Keratinocyte (primary cell): ENCODE measurements around the gene TSPAN7. TPM values are rescaled to one million over a fixed set of nuclear protein-coding genes. Genes with fewer than 3 reads are reported as not detected.

Source experiments
- DNase-seq: peaks from one replicate; pipeline ENCODE4 v3.0.0-alpha.2; 2011; ENCODE audit warnings: low read depth, missing footprints, low spot score
- FAIRE-seq: peaks from 2 replicates; lab custom pipeline; 2011; peaks lifted over from hg19 to GRCh38; lab: Jason Lieb, UNC
- H2AFZ ChIP-seq: 2 replicates; pipeline ENCODE4 v1.6.0; 2012; ENCODE audit warnings: low read length, control low read depth, inconsistent platforms; ENCODE audit not compliant: control insufficient read depth
- H3K27ac ChIP-seq: 2 replicates; pipeline ENCODE4 v1.5.1; 2011; ENCODE audit warnings: low read length; ENCODE audit not compliant: control insufficient read depth, insufficient read depth
- H3K27me3 ChIP-seq: 3 replicates; pipeline ENCODE4 v1.6.0; 2011; ENCODE audit warnings: low read length; ENCODE audit not compliant: control insufficient read depth, insufficient read depth; ENCODE audit errors: extremely low read depth
- H3K36me3 ChIP-seq, 2 experiments: 2 replicates in 1 of 2; 3 replicates in 1 of 2; pipeline ENCODE4 v1.5.1; 2011; ENCODE audit warnings: low read length in 2 of 2, mild to moderate bottlenecking in 1 of 2; ENCODE audit not compliant: control insufficient read depth in 2 of 2, insufficient read depth in 2 of 2; ENCODE audit errors: extremely low read depth in 1 of 2
- H3K4me1 ChIP-seq: 3 replicates; pipeline ENCODE4 v1.5.1; 2011; ENCODE audit warnings: low read length; ENCODE audit not compliant: control insufficient read depth, insufficient read depth; ENCODE audit errors: extremely low read depth
- H3K4me2 ChIP-seq: 3 replicates; pipeline ENCODE4 v1.6.0; 2011; ENCODE audit warnings: low read depth, low read length; ENCODE audit not compliant: control insufficient read depth, insufficient read depth; ENCODE audit errors: extremely low read depth
- H3K4me3 ChIP-seq, 3 experiments: fragments of 200-600 bp in 1 of 3; sonication (generic) in 1 of 3; 2 replicates in 2 of 3; 3 replicates in 1 of 3; pipeline ENCODE4 v1.5.1; 2011 to 2016; ENCODE audit warnings: low read length in 3 of 3, mild to moderate bottlenecking in 3 of 3, control low read depth in 2 of 3, inconsistent platforms in 1 of 3, low read depth in 1 of 3, mixed read lengths in 1 of 3, mixed run types in 1 of 3, moderate library complexity in 1 of 3; ENCODE audit not compliant: control insufficient read depth in 2 of 3, insufficient read depth in 2 of 3; ENCODE audit errors: extremely low read depth in 1 of 3
- H3K79me2 ChIP-seq: 2 replicates; pipeline ENCODE4 v1.6.0; 2012; ENCODE audit warnings: low read length; ENCODE audit not compliant: control insufficient read depth, insufficient read depth
- H3K9ac ChIP-seq: 3 replicates; pipeline ENCODE4 v1.6.0; 2011; ENCODE audit warnings: low read length; ENCODE audit not compliant: control insufficient read depth, insufficient read depth; ENCODE audit errors: extremely low read depth
- H3K9me1 ChIP-seq: 3 replicates; pipeline ENCODE4 v1.6.0; 2011; ENCODE audit warnings: low read length; ENCODE audit not compliant: control insufficient read depth, insufficient read depth; ENCODE audit errors: extremely low read depth
- H3K9me3 ChIP-seq: 2 replicates; pipeline ENCODE4 v1.5.1; 2012; ENCODE audit warnings: low read depth, low read length; ENCODE audit not compliant: control insufficient read depth
- H4K20me1 ChIP-seq: 3 replicates; pipeline ENCODE4 v1.6.0; 2011; ENCODE audit warnings: low read length; ENCODE audit not compliant: control insufficient read depth, insufficient read depth; ENCODE audit errors: extremely low read depth
- CTCF ChIP-seq, 3 experiments: IDR thresholded peaks in 1 of 3; conservative IDR thresholded peaks in 1 of 3; optimal IDR thresholded peaks in 1 of 3; 2 replicates in 2 of 3; 3 replicates in 1 of 3; pipeline versions ENCODE3 to v1.5.1; 2011; ENCODE audit warnings: low read length in 3 of 3, mild to moderate bottlenecking in 3 of 3, moderate library complexity in 2 of 3, control low read depth in 1 of 3, inconsistent platforms in 1 of 3; ENCODE audit not compliant: insufficient read depth in 2 of 3; ENCODE audit errors: extremely low read depth in 1 of 3
- EZH2 ChIP-seq: IDR thresholded peaks from one replicate; pipeline ENCODE4 v1.6.1; 2012; ENCODE audit warnings: inconsistent platforms, mild to moderate bottlenecking, low read length, moderate library complexity
- dilution Hi-C: fragments of 300-500 bp; cut with MboI; formaldehyde crosslinking; loops from one replicate; pipeline ENCODE4 v1.7.0; 2020; ENCODE audit warnings: low sequenced_read_pairs; ENCODE audit not compliant: extremely low pct_ligation_motif_present
- polyA plus RNA-seq, 5 experiments: library from polyadenylated mRNA; depleted of rRNA in 3 of 5; stranded (reverse) in 3 of 5; stranded (forward) in 1 of 5; unstranded in 1 of 5; fragments of >200 nt; gene quantifications; 1 replicate in 1 of 5; 2 replicates in 3 of 5; 3 replicates in 1 of 5; pipeline versions ENCODE4 v1.2.1 to v1.2.3, GENCODE V29; 2011 to 2012; ENCODE audit warnings: missing spikeins in 2 of 5, low read depth in 1 of 5, low replicate concordance in 1 of 5

Gene TSPAN7
- polyA plus RNA-seq, 1 donor (not counting 4 experiments of a cell fraction or from before 2014, with no cell fraction given): 2.3 TPM

GRCh38 chrX:38657562-38657961 is 96.2 kb downstream of the TSPAN7 start:
- Histone ChIP-seq H3K4me3 (no peak overlapping the region), H3K9ac (no peak overlapping the region), H4K20me1 (no peaks in the 10 kb centered on the region), H2AFZ (no peak overlapping the region), H3K9me3 (no peaks in the 10 kb centered on the region), H3K27me3 (no peaks in the 10 kb centered on the region), H3K9me1 (no peaks in the 10 kb centered on the region), H3K79me2 (no peaks in the 10 kb centered on the region), H3K27ac (no peak overlapping the region), H3K36me3 (no peaks in the 10 kb centered on the region), H3K4me1 (no peaks in the 10 kb centered on the region), H3K4me2 (no peak overlapping the region)
- TF ChIP-seq CTCF (optimal IDR thresholded peaks at IDR 0.05 in 1 of 3, IDR thresholded peaks at IDR 0.05 in 1 of 3, conservative IDR thresholded peaks at IDR 0.05 in 1 of 3; ENCODE audit: extremely low read depth in 1 of 3, insufficient read depth in 2 of 3, low read length in 3 of 3): no peak
- no peak for TF ChIP-seq EZH2
- FAIRE-seq: no peak
- dilution Hi-C loops: no loop called here
- DNase-seq: no peak

- H3K79me2 ChIP-seq: no peaks in the 10 kb centered on the region
- no peaks in the 10 kb centered on the region for H3K27me3 ChIP-seq
- H3K9me3 ChIP-seq: no peaks in the 10 kb centered on the region
- DNase-seq (no peak), FAIRE-seq (no peak)
- dilution Hi-C loops: no loop called here
- H3K4me3 ChIP-seq: no peak overlapping the region
- H3K4me1 ChIP-seq: peaks cover 4% of the 10 kb centered on the region
- TF ChIP-seq EZH2: no peak
- no peak for TF ChIP-seq CTCF (optimal IDR thresholded peaks at IDR 0.05 in 1 of 3, IDR thresholded peaks at IDR 0.05 in 1 of 3, conservative IDR thresholded peaks at IDR 0.05 in 1 of 3; ENCODE audit: extremely low read depth in 1 of 3, insufficient read depth in 2 of 3, low read length in 3 of 3)
- H4K20me1 ChIP-seq: no peaks in the 10 kb centered on the region
- H2AFZ ChIP-seq: no peak overlapping the region
- H3K9ac ChIP-seq: no peak overlapping the region
- no peak overlapping the region for H3K4me2 ChIP-seq
- no peaks in the 10 kb centered on the region for H3K36me3 ChIP-seq
- no peak overlapping the region for H3K27ac ChIP-seq
- H3K9me1 ChIP-seq: no peaks in the 10 kb centered on the region
Observed at GRCh38 chrX:38660395-38661102, 99.2 kb downstream of the TSPAN7 start.
